ENCODE measurements around the gene SPAG16.

GRCh38 chr2:213455316-213456008 is 171.2 kb downstream of the SPAG16 start:
- TF ChIP-seq, protein P1, sequence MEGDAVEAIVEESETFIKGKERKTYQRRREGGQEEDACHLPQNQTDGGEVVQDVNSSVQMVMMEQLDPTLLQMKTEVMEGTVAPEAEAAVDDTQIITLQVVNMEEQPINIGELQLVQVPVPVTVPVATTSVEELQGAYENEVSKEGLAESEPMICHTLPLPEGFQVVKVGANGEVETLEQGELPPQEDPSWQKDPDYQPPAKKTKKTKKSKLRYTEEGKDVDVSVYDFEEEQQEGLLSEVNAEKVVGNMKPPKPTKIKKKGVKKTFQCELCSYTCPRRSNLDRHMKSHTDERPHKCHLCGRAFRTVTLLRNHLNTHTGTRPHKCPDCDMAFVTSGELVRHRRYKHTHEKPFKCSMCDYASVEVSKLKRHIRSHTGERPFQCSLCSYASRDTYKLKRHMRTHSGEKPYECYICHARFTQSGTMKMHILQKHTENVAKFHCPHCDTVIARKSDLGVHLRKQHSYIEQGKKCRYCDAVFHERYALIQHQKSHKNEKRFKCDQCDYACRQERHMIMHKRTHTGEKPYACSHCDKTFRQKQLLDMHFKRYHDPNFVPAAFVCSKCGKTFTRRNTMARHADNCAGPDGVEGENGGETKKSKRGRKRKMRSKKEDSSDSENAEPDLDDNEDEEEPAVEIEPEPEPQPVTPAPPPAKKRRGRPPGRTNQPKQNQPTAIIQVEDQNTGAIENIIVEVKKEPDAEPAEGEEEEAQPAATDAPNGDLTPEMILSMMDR (conservative IDR thresholded peaks at IDR 0.05; ENCODE audit: low read length) = no peak
- no peak for TF ChIP-seq EZH2phosphoT487 (IDR thresholded peaks at IDR 0.05; ENCODE audit: borderline replicate concordance)
